Nephron progenitor cell (in vitro differentiated cells): ENCODE results near the gene LPP.

Source experiments
- DNase-seq: peaks from one replicate; pipeline ENCODE4 v3.0.0; 2021
- H3K27ac Mint-ChIP-seq: 2 replicates; pipeline ENCODE4 v1.8.0; 2021; ENCODE audit warnings: mild to moderate bottlenecking, moderate library complexity, mixed read lengths
- H3K27me3 Mint-ChIP-seq: 2 replicates; pipeline ENCODE4 v1.8.0; 2021; ENCODE audit warnings: mild to moderate bottlenecking, low read depth, mixed read lengths; ENCODE audit not compliant: poor library complexity
- H3K36me3 Mint-ChIP-seq: 2 replicates; pipeline ENCODE4 v1.8.0; 2021; ENCODE audit warnings: low read depth, mixed read lengths
- H3K4me1 Mint-ChIP-seq: 2 replicates; pipeline ENCODE4 v1.8.0; 2021; ENCODE audit warnings: mixed read lengths
- H3K4me3 Mint-ChIP-seq: 2 replicates; pipeline ENCODE4 v1.8.0; 2021; ENCODE audit warnings: mild to moderate bottlenecking, moderate library complexity, mixed read lengths
- H3K9me3 Mint-ChIP-seq: 2 replicates; pipeline ENCODE4 v1.8.0; 2021; ENCODE audit warnings: mild to moderate bottlenecking, moderate library complexity, mixed read lengths
- TF ChIP-seq, protein P1 (sequence below): fragments of 200-600 bp; sonication (generic); IDR thresholded peaks from 2 replicates; pipeline ENCODE4 v1.5.0; 2021; ENCODE audit warnings: antibody characterized with exemption

The LPP gene

DNA sequence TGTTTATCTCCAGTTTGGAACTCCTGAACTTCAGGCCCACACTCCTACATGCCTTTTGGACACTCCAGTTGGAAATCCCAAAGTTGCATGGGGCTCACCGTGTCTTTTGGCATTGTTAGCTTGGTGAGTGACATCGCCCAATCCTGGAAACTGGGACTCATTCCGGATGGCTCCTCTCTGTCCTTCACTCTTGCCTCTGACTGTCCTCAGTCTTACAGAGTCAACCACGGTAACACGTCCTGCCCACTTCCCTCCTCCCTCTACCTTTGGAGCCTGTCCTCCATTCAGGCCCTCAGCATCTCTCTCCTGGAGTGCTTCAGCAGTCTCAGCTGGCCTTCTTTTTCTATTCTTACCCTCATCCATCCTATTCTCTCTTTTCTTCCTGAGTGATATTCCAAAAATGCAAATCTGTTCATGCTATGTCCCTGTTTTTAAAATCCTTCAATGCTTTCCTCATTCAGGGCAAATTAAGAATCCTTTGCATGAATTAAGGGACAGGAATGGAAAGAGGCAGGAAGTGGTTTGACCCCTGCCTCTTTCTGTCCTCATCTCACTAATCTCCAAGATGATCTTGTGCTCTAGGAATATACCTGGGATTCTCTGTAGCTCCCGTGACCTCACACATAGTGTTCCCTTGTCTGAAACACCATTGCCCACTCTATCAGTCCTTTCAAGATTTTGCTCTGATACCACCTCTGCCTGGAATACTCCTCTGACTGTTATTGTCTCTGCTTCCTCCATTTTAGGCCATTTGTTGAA, 42.5 kb downstream of the LPP start:
- peaks cover 23% of the 10 kb centered on the region for H3K4me1 Mint-ChIP-seq
- no peaks in the 10 kb centered on the region for H3K9me3 Mint-ChIP-seq
- no peak for DNase-seq
- no peak overlapping the region for H3K4me3 Mint-ChIP-seq
- peaks cover 3% of the 10 kb centered on the region for H3K27me3 Mint-ChIP-seq
- H3K36me3 Mint-ChIP-seq, result peaks cover 28% of the 10 kb centered on the region
- TF ChIP-seq, protein P1, sequence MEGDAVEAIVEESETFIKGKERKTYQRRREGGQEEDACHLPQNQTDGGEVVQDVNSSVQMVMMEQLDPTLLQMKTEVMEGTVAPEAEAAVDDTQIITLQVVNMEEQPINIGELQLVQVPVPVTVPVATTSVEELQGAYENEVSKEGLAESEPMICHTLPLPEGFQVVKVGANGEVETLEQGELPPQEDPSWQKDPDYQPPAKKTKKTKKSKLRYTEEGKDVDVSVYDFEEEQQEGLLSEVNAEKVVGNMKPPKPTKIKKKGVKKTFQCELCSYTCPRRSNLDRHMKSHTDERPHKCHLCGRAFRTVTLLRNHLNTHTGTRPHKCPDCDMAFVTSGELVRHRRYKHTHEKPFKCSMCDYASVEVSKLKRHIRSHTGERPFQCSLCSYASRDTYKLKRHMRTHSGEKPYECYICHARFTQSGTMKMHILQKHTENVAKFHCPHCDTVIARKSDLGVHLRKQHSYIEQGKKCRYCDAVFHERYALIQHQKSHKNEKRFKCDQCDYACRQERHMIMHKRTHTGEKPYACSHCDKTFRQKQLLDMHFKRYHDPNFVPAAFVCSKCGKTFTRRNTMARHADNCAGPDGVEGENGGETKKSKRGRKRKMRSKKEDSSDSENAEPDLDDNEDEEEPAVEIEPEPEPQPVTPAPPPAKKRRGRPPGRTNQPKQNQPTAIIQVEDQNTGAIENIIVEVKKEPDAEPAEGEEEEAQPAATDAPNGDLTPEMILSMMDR, result no peak
- H3K27ac Mint-ChIP-seq, result peak overlapping the region; percentile 18

DNA sequence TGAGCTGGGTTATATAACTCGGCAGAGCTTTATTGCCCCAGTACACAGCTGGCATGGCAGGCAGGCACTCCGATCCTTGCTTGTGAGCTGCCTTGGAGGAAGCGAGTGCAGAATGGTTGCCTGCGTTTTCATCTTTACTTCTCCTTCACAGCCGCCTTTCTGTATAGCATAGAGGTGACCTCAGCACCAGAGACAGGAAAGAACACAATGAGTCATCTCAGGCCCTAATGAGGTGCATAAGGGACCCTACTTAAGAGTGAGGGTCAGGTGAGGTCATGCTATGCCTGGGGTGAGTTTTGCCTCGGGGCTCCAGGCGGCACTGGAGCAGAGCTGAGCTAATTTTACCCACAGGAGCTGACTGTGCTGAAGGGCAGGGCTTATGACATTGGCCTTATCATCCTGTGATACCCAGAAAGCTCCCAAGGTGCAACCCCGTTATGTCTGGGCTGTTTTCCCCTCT, 43.5 kb downstream of the LPP start:
- no peak overlapping the region for H3K27ac Mint-ChIP-seq
- no peak for DNase-seq
- peaks cover 24% of the 10 kb centered on the region for H3K36me3 Mint-ChIP-seq
- H3K9me3 Mint-ChIP-seq, result no peaks in the 10 kb centered on the region
- peaks cover 3% of the 10 kb centered on the region for H3K27me3 Mint-ChIP-seq
- TF ChIP-seq, protein P1, result no peak
- H3K4me1 Mint-ChIP-seq, result peaks cover 23% of the 10 kb centered on the region
- H3K4me3 Mint-ChIP-seq, result no peak overlapping the region

DNA sequence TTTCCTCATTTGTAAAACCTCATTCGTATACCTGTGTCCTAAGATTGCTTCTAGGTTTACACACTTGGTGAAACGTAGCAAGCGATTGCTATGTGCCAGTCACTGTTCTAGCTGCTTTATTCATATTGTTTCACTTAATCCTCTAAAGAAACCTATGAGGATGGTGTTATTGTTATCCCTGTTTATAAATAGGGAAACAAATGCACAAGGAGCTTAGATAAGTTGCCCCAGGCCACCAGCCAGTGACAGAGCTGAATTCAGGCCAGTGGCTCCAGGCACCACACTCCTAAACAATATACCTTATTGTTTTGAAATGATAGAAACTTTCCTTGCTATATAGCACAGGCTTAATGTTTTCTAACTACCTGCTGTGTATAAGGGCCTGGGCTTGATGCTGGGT, 44.0 kb downstream of the LPP start:
- TF ChIP-seq, protein P1, result no peak

DNA sequence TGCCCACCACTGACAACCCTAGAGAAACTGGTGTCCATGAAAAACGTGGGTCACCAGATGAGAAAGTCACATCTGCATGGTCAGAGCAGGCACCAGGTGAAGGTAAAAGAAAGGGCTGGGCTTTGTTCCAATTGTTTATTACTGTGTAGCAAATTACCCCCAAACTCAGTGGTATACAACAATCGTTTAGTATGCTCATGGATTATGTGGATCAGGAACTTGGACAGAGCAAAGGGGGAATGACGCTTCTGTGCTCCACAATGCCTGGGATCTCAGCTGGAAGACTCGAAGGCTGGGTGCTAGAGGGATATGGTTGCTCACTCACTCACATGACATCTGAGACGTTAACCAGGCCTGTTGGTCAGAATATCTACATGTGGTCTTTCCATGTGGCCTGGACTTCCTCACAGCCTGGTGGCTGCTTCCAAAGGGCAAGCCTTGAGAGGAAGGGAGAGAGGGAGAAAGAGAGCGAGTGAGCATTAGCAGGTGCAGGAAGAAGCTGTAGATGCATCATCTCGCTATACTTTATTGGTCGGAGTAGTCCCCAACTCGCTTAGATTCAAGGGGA, 44.9 kb downstream of the LPP start:
- H3K4me1 Mint-ChIP-seq, result peaks cover 30% of the 10 kb centered on the region
- no peak for DNase-seq

More for the DNA sequence above, 44.0 kb downstream of the LPP start:
- H3K4me3 Mint-ChIP-seq, result no peak overlapping the region
- peaks cover 23% of the 10 kb centered on the region for H3K36me3 Mint-ChIP-seq
- H3K4me1 Mint-ChIP-seq, result peaks cover 28% of the 10 kb centered on the region
- no peaks in the 10 kb centered on the region for H3K9me3 Mint-ChIP-seq
- no peak for DNase-seq
- peaks cover 3% of the 10 kb centered on the region for H3K27me3 Mint-ChIP-seq
- H3K27ac Mint-ChIP-seq, result no peak overlapping the region

DNA sequence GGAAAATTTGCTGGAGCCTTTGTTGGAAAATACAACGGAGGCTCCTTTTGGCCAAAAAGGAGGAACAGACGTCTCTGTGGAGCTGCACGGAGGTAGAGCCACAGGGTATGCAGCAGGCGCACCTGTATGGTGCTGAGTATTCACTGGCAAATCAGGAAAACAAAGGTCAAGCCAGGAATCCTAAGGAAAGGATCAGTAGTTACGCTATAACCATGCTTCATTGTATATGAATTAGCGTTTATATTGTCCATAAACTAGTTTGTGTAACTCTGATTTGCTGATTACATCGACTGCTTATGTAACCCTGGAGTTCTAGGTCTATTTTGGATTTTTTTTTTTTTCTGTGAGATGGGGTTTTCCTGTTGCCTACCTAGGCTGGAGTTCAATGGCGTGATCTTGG, 45.4 kb downstream of the LPP start:
- H3K36me3 Mint-ChIP-seq, result peaks cover 17% of the 10 kb centered on the region
- H3K27ac Mint-ChIP-seq, result no peak overlapping the region
- H3K9me3 Mint-ChIP-seq, result no peaks in the 10 kb centered on the region
- no peak for DNase-seq
- no peak overlapping the region for H3K4me3 Mint-ChIP-seq
- TF ChIP-seq, protein P1, result no peak
- peaks cover 35% of the 10 kb centered on the region for H3K4me1 Mint-ChIP-seq
- peaks cover 3% of the 10 kb centered on the region for H3K27me3 Mint-ChIP-seq

More for the DNA sequence above, 44.9 kb downstream of the LPP start:
- peaks cover 3% of the 10 kb centered on the region for H3K27me3 Mint-ChIP-seq
- H3K27ac Mint-ChIP-seq, result peak overlapping the region; percentile 60
- H3K9me3 Mint-ChIP-seq, result no peaks in the 10 kb centered on the region
- TF ChIP-seq, protein P1, result no peak
- peaks cover 17% of the 10 kb centered on the region for H3K36me3 Mint-ChIP-seq
- H3K4me3 Mint-ChIP-seq, result no peak overlapping the region

DNA sequence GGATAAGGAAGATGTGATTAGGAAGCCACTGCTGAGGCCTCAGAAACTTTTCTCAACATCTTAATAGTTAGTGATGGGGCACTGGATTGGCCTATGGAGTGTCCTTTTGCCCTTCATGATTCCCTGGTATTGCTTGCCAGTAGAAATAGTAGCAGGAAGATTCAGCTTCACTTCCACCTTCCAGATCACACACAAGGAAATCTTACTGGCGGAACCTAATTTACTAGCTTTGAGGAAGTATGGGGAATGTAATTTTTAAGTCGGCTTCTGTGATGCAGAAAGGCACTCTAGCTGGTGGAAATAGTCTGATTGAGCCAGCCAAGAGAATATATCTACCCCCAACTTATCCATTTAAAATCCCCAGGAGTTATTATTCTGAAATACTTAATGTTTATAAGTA, 46.5 kb downstream of the LPP start:
- no peak overlapping the region for H3K4me3 Mint-ChIP-seq
- peaks cover 3% of the 10 kb centered on the region for H3K27me3 Mint-ChIP-seq
- DNase-seq, result no peak
- peaks cover 37% of the 10 kb centered on the region for H3K4me1 Mint-ChIP-seq
- H3K27ac Mint-ChIP-seq, result peak overlapping the region; percentile 21
- TF ChIP-seq, protein P1, result no peak
- no peaks in the 10 kb centered on the region for H3K9me3 Mint-ChIP-seq
- peaks cover 17% of the 10 kb centered on the region for H3K36me3 Mint-ChIP-seq
